Natural killer cell treated with Interleukin-12 subunit alpha and Interleukin-12 subunit beta and Interleukin-15 and Interleukin-18, amount 100 ng/mL, for 72 hours (primary cell): ENCODE results near the gene ZNF142. TPM values are rescaled to one million over a fixed set of nuclear protein-coding genes. Genes with fewer than 3 reads are reported as not detected.

Experiments used
- total RNA-seq, 2 donors: library from RNA; stranded (reverse); gene quantifications; one replicate each; pipeline ENCODE4 v1.2.3, GENCODE V29; 2022

Gene ZNF142
- total RNA-seq, 2 donors from 2014 or later = 51.1 to 86.6 TPM

Other genes with a start within 250 kb of the ZNF142 start
- gene VIL1, start 240.5 kb downstream of the ZNF142 start, total RNA-seq = under 1 TPM in 1 of 2 donors, not detected in 1; 0.10 TPM
- gene USP37, start 91.3 kb downstream of the ZNF142 start, total RNA-seq = 10 to 100 TPM; 34.0 to 63.8 TPM
- 100 to 1,000 TPM in 1 of 2 donors, 10 to 100 TPM in 1; 92.9 to 147 TPM for gene CNOT9, start 90.8 kb downstream of the ZNF142 start, total RNA-seq
- under 1 TPM in 1 of 2 donors, not detected in 1; 0.74 TPM for gene PLCD4, start 51.7 kb downstream of the ZNF142 start, total RNA-seq
- gene BCS1L, start 60 bp upstream of the ZNF142 start, total RNA-seq = 10 to 100 TPM; 54.0 to 91.3 TPM
- 10 to 100 TPM; 22.3 to 30.3 TPM for gene RNF25, start 12.4 kb upstream of the ZNF142 start, total RNA-seq
- 10 to 100 TPM; 13.5 to 37.4 TPM for gene STK36, start 12.5 kb upstream of the ZNF142 start, total RNA-seq
- gene TTLL4, start 51.2 kb upstream of the ZNF142 start, total RNA-seq = 10 to 100 TPM; 36.2 to 66.3 TPM
- gene CYP27A1, start 122.5 kb upstream of the ZNF142 start, total RNA-seq = under 1 TPM in 1 of 2 donors, not detected in 1; 0.24 TPM
- gene PRKAG3, start 172.2 kb upstream of the ZNF142 start, total RNA-seq = not detected
- gene WNT6, start 200.2 kb upstream of the ZNF142 start, total RNA-seq = not detected
- gene WNT10A, start 221.2 kb upstream of the ZNF142 start, total RNA-seq = not detected